Skeletal muscle cell (primary cell): ENCODE measurements around the gene OR6V1.
"Not testable (repeated sequence)": the region's sequence is repeated elsewhere in the genome, so short reads cannot be mapped to it uniquely, and the experiment has no call there.

ENCODE experiments used
- DNase-seq: peaks from one replicate; pipeline ENCODE4 v3.0.0-alpha.2; 2010; ENCODE audit warnings: low read depth
- H3K4me3 ChIP-seq: 2 replicates; pipeline ENCODE4 v1.5.1; 2011; ENCODE audit warnings: low read depth, mild to moderate bottlenecking, control low read depth, low read length, moderate library complexity

Gene OR6V1

DNA sequence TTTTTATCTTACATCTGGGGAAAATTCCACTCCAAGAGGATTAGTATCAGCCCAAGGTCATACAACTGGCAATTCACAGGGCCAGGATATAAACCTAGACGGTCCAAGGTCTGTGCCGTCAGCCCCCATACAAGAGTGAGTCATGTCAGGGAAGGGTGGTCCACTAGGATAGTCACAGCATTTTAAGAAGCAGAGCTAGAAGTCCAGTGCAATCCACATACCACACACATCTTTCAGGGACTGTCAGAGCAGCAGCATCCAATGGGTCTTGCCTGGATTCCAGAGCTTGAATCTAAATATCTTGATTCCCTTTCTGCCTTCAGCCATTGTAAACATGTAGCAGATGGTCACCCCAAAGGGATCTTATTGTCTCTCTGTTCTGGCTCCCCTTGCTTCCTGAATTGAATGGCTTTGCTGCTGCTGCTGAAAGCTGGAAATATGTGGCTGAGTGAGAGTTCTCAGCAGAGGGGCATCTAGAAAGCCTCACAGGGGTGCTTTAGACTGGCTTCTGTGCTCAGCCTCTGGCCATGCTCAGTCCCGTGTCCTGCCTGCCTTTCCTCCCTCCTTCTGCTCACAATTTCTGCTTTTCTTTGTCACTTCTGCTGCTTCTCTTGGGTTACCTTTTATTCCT lies 9.9 kb upstream of the OR6V1 start:
- DNase-seq = no peak
- no peak overlapping the region for H3K4me3 ChIP-seq

DNA sequence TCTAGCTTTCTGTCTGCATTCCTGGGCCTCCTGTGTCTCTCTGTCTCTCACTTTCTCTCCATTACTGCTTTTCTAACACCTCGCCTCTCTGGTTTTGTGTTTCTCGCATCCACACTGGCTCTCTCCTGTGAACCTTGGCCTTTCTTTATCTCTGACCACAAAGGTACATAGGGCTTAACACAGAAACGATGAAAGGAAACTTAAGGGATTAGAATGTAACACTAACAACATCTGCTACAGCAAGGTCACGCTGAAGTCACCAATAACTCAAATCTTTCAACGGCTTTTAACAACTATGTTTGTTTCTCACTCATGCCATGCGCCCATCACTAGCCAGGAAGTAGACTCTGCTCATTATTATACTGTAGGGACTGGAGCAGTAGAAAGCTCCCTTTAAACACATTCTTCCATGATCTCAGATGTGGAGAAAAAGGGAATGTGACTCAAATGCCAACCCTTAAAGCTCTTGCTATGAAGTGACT lies 9.3 kb upstream of the OR6V1 start:
- no peak overlapping the region for H3K4me3 ChIP-seq
- DNase-seq = no peak

DNA sequence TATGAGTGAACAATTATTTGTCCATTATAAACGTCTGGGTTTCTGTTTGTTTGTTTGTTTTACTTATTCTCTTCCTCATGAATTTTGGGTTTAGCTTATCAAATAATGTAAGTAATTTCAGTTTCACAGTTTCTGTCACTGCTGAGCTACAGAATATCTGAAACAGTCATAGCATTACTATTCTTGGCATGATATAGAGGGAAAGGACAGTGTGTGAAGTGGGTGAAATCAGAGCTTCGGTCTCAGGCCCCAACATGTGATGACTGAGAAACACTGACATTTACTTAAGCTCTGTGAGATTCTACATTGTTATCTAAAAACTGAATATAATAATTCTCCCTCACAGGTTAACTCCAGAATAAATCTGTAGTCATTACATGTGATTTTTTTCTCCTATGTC lies 8.8 kb upstream of the OR6V1 start:
- no peak for DNase-seq
- H3K4me3 ChIP-seq = no peak overlapping the region

DNA sequence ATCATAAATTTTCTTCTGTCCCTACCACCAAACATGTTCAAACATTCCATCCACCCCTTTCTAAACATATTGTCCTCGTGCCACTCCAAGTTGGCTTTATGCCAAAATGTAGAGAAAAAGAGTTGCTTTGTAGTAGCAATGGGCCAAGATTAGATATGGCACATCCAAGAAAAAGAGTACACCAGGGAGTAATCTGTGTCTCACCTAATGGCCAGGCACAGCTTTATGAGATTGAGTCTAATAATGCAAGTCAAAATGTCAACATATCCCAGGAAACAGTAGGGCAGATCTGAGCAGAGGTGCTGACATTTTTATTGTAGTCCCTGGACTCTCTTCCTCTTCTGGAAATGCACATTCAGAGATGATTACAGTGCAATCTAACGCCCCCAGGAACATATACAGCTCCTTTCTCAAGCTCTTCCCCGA lies 5.7 kb upstream of the OR6V1 start:
- no peak for DNase-seq
- H3K4me3 ChIP-seq = no peak overlapping the region

DNA sequence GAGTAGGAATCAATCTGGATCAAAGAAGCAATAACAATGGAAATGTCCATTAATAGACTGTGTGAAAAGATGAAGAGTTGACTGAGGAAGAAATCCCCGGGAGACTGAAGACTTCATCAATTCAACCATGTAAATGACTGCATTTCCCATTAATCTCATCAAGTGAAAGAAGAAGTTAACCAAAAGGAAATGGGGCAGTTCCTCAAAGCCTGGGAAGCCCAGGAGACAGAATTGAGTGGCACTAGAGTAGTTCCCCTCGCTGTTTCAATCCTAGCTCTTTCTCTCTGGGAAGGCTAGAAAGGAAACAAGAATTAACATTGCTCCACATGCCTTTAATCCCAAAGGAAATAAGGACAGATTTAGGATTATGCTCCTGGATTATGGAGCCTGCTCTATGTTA lies 4.8 kb upstream of the OR6V1 start:
- no peak overlapping the region for H3K4me3 ChIP-seq
- no peak for DNase-seq

DNA sequence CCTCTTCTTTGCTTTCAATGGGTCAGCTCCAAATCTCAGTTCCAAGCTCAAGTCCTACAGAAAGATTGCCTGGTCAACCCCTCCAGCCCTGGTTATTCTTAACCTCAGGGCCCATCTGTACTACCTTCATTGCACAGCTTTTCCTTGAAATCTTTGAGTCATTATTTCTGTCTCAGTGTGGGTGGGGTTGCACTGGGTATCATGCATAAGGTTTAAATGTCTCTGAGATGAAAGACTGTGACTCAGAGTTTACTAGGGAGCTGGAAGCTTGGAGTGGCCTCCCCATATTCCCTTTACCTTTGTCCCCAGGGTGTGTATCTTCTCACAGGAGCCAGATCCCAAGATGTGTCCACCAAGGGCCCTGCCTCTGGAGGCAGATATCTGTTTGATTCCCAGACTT lies 3.3 kb upstream of the OR6V1 start:
- H3K4me3 ChIP-seq = no peak overlapping the region
- DNase-seq = no peak

DNA sequence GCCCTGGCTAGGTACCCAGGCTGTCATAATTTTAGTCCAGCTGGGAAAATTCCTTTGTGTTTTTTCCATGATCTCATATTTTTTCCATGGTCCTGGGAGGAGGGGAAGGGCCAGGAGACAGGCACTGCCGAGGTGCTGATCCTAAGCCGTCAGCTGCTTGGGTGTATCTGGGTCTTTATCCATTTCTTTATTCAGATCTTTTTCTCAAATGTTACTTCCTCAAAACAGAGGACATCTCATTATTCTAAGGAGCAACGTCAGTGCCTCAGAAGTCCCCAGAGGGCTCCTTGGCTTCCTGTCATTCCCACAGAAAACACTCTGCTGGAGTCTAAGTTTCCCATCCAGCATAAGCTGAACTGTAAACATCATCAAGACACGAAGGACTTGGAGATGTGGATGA lies 2.8 kb upstream of the OR6V1 start:
- H3K4me3 ChIP-seq = no peak overlapping the region
- DNase-seq = no peak

DNA sequence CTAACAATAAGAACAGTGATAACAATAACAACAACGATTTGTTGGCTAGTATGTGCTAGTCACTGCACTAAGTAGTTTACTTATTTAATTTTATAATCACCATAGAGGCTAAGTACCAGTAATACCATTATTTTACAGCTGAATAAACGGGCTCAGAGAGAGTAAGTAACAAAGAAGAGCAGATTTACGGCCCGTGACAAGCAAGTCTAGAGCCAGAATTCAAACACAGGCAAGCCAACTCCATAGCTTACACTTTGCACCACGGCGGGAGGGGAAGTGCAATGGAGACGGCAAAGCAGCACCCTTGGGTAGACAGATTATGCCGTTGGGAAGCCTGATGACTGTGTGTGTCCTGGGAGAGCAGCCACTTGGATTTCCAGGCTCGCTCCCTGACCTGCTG lies 1.2 kb upstream of the OR6V1 start:
- no peak overlapping the region for H3K4me3 ChIP-seq
- DNase-seq = no peak

DNA sequence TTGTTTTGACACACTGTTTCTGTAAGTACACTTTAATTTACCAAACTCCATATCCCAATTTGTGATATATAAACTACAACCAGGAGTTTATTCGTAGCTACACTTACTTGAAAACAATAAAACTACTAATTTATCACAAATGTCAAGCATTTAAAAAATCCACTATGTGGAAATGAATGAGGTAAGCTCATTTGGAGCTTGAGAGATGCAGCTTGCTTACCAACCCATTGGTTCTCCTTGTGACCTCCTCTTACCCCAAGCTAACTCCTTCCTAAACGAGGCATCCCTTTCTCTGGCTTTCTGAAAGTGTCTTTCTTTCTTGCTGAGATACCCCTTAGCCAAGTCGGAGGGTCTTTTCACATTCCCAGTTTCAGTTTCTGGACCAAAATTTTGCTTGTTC lies 2.5 kb downstream of the OR6V1 start:
- no peak for DNase-seq
- no peak overlapping the region for H3K4me3 ChIP-seq

DNA sequence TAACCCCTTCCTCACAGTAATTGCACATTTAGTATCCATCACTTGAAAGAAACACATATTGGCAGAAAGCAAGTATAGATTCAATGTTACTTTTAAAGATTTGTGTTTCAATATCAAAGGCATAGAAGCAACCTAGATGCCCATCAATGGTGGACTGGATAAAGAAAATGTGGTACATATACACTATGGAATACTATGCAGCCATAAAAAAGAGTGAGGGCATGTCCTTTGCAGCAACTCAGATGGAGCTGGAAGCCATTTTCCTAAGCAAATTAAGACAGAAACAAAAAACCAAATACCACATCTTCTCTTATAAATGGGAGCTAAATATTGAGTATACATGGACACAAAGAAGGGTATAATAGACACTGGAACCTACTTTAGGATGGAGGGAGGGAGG lies 3.6 kb downstream of the OR6V1 start:
- no peak overlapping the region for H3K4me3 ChIP-seq
- DNase-seq = no peak

DNA sequence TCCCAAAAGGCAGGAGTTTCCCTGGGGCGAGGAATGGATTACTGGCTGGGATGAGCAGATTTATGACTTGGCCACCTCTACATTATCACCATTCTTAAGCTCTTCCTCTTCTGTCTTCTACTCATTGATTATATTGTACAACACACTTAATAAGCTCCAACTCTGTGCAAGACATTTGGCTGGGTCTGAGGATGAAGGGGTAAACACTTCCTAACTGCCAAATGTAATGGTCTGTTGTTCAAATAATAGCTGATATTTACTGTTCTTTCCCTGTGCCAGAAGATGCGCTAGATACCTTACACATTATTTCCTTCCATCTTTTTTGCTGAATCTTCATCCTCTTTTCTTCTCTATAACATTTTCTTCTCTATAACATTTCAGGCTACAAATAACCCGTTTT lies 11.6 kb downstream of the OR6V1 start:
- no peak overlapping the region for H3K4me3 ChIP-seq
- DNase-seq = no peak

DNA sequence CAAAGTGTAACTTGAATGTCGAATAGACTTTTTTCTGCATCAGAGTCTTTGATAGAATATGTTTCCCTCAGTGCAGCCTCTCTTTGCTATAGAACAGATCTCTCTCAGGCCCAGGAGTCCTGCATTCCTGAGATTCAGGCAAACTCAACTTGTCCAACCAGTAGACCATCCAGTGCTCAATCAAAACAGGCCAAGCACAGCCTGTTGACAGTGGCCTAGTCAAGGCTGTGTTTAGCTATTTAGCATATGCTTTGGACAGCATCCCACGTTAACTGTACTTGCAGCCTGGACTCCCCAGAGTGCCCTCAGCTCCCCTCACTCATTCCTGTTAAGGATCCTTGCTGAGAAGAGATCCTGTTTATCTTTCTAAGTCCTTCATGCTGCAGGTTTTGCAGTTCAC lies 16.3 kb downstream of the OR6V1 start:
- no peak overlapping the region for H3K4me3 ChIP-seq
- DNase-seq = no peak

DNA sequence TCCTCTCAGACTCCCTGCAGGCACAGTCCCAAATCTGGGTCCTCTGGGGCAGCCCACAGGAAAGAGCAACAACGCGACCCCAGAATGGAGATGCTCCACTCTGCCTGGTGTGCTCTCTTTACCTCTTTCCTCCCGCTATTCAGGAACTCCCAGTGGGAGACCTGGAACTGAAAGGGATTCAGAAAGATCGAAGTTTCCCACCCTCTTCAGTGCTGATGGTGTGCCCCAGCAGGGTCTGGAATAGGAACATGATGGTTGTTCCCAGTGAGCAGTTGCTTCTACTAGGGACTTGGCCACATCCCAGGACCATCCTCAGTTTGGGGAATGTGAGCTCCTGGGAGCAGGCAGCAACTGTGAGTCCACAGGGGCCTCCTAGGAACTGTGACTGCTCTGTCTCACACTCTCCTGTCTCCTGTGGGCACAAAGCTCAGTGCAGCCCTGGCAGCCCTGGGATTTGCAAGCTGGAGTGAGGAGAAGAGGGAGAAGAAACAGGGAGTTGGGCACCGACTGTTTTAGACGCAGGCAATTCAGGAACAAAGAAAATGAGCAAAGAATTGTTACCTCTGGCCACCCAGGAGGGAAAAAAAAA lies 17.9 kb downstream of the OR6V1 start:
- DNase-seq = no peak
- H3K4me3 ChIP-seq = no peak overlapping the region

DNA sequence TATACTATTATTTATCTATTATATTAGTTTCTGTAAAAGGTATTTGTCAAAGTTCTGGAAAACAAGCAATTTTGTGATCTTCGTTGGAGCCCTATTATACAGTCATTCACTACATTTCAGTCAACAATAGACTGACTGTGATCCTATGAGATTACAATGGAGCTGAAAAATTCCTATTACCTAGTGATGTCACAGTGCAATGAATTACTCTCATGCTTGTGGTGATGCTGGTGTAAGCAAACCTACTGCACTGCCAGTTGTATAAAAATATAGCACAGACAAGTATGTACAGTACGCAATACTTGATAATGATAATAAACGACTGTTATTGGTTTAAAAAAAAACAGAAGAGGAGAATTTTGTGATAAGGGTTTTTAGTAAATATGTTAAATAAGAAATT lies 21.4 kb downstream of the OR6V1 start:
- H3K4me3 ChIP-seq = no peak overlapping the region
- DNase-seq = no peak

DNA sequence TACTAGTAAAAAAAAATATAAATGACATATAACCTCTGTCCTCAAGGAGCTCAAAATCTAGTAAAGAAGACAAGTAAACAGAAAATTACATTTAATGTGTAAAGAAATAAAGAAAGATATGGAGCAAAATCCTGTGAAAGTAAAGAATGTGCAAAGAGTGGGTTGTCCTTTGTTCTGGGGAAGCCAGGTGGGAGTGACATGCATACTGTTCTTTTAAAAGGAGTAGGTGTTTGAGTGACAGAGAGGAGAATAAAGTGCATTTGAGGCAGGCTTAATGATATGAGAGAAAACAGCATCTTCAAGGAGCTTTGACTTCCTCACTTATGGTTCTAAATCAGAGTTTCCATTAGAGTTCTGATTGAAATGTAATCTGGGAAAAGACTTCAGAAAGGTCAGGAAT lies 22.0 kb downstream of the OR6V1 start:
- no peak overlapping the region for H3K4me3 ChIP-seq
- DNase-seq = no peak

DNA sequence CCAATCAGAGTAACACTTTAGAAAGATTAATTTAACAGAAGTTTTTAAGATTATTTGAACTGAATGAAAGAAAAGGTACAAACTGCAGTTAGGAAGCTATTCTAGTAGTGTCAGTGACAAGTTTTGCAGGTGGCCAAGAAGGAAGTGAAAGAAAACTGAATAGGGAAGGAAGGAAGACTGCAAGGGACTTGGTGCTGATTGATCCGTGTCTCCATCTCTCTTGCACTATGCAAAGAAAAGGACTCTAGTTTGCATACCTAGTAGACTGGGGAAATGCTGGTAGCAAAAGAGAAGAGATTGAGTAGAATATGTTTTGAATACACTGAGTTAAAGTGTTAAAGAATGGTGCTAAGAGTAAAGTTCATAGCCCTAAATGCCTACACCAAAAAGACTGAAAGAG lies 33.0 kb downstream of the OR6V1 start:
- no peak for DNase-seq

DNA sequence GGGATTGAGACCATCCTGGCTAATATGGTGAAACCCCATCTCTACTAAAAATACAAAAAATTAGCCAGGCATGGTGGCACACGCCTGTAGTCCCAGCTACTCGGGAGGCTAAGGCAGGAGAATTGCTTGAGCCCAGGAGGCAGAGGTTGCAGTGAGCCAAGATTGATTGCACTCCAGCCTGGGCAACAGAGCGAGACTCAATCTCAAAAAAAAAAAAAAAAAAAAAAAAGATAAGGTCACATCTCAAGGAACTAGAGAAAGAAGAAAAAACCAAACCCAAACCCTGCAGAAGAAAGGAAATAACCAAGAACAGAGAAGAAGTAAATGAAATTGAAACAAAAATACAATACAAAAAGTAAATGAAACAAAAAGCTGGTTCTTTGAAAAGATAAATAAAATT lies 33.5 kb downstream of the OR6V1 start:
- not testable (repeated sequence) for H3K4me3 ChIP-seq, DNase-seq

More for the DNA sequence above, 33.0 kb downstream of the OR6V1 start:
- H3K4me3 ChIP-seq = no peak overlapping the region

DNA sequence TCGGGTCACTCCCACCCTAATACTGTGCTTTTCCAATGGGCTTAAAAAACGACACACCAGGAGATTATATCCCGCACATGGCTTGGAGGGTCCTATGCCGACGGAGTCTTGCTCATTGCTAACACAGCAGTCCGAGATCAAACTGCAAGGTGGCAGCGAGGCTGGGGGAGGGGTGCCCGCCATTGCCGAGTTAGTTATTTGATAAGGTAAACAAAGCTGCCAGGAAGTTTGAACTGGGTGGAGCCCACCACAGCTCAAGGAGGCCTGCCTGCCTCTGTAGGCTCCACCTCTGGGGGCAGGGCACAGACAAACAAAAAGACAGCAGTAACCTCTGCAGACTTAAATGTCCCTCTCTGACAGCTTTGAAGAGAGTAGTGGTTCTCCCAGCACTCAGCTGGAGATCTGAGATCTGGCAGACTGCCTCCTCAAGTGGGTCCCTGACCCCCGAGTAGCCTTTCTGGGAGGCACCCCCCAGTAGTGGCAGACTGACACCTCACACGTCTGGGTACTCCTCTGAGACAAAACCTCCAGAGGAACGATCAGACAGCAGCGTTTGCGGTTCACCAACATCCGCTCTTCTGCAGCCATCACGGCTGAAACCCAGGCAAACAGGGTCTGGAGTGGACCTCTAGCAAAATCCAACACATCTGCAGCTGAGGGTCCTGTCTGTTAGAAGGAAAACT lies 36.5 kb downstream of the OR6V1 start:
- DNase-seq, H3K4me3 ChIP-seq: not testable (repeated sequence)

DNA sequence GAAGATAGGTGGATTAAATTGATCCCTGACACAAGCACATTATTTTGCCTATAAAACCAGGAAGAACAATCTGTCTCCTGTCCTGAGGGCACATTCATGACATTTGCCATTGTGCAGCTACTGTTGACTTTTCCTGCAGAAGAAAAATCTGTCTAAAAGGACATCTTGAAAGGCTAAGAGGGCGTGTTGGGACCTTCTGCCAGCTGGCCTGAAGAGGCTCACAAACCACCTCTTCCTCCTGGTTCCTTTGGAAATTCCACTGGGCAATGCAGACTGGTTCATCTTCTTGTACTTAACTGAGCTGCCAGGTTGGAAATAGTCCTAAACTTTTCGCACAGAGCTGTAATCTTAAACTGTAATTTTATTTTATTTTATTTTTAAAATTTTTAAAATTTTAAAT lies 44.0 kb downstream of the OR6V1 start:
- H3K4me3 ChIP-seq = no peak overlapping the region
- DNase-seq = no peak

DNA sequence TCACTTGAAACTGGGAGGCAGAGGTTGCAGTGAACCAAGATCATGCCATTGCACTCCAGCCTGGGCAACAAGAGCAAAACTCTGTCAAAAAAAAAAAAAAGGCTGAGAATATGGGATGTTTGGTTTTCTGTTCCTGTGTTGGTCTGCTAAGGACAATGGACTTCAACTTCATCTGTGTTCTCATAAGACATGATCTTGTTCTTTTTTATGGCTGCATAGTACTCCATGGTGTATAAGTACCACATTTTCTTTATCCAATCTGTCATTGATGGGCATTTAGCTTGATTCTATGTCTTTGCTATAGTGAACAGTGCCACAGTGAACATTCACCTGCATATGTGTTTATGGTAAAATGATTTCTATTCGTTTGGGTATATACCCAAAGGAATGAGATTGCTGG lies 47.4 kb downstream of the OR6V1 start:
- DNase-seq, H3K4me3 ChIP-seq: not testable (repeated sequence)
